ENCODE data around the gene GRIN3A.

The GRIN3A gene

GRCh38 chr9:101540069-101540468 is 198.4 kb downstream of the GRIN3A start:
- no peak for TF ChIP-seq EZH2phosphoT487 (conservative IDR thresholded peaks at IDR 0.05; ENCODE audit: low read length)
- TF ChIP-seq CTCF (IDR thresholded peaks at IDR 0.05; ENCODE audit: insufficient read depth, low read length, poor library complexity, severe bottlenecking): no peak
- Histone ChIP-seq H3K27ac (ENCODE audit: low read depth, low read length) (no peak overlapping the region), H3K9ac (ENCODE audit: low read length) (no peak overlapping the region), H3K36me3 (ENCODE audit: low read length) (peaks cover 32% of the 10 kb centered on the region; the same call in 1 of the 2 replicates), H3K4me3 (ENCODE audit: insufficient read depth, low read length, poor library complexity, severe bottlenecking) (no peak overlapping the region), H3K79me2 (ENCODE audit: insufficient read depth, low read length) (peaks cover 40% of the 10 kb centered on the region), H3K4me2 (ENCODE audit: low read depth, low read length, poor library complexity, severe bottlenecking) (no peak overlapping the region), H4K20me1 (ENCODE audit: low read depth, low read length) (peaks cover 16% of the 10 kb centered on the region), H2AFZ (ENCODE audit: low read depth, low read length, severe bottlenecking) (no peak overlapping the region), H3F3A (ENCODE audit: insufficient read depth) (no peaks in the 10 kb centered on the region), H3K27me3 (ENCODE audit: low read length) (no peaks in the 10 kb centered on the region), H3K9me3 (ENCODE audit: insufficient read depth, low read length) (no peaks in the 10 kb centered on the region), H3K9me2 (replicated peaks; ENCODE audit: insufficient read depth, low read length) (no peaks in the 10 kb centered on the region)

GRCh38 chr9:101536938-101537337 is 201.5 kb downstream of the GRIN3A start:
- Histone ChIP-seq H4K20me1 (ENCODE audit: low read depth, low read length) (peaks cover 15% of the 10 kb centered on the region), H2AFZ (ENCODE audit: low read depth, low read length, severe bottlenecking) (no peak overlapping the region), H3K27ac (ENCODE audit: low read depth, low read length) (no peak overlapping the region), H3F3A (ENCODE audit: insufficient read depth) (no peaks in the 10 kb centered on the region), H3K9me2 (replicated peaks; ENCODE audit: insufficient read depth, low read length) (no peaks in the 10 kb centered on the region), H3K4me2 (ENCODE audit: low read depth, low read length, poor library complexity, severe bottlenecking) (no peak overlapping the region), H3K9ac (ENCODE audit: low read length) (no peak overlapping the region), H3K36me3 (ENCODE audit: low read length) (peaks cover 24% of the 10 kb centered on the region; the same call in 1 of the 2 replicates), H3K4me3 (ENCODE audit: insufficient read depth, low read length, poor library complexity, severe bottlenecking) (no peak overlapping the region), H3K79me2 (ENCODE audit: insufficient read depth, low read length) (peaks cover 52% of the 10 kb centered on the region), H3K27me3 (ENCODE audit: low read length) (no peaks in the 10 kb centered on the region), H3K9me3 (ENCODE audit: insufficient read depth, low read length) (no peaks in the 10 kb centered on the region)
- TF ChIP-seq EZH2phosphoT487 (conservative IDR thresholded peaks at IDR 0.05; ENCODE audit: low read length) (no peak), CTCF (IDR thresholded peaks at IDR 0.05; ENCODE audit: insufficient read depth, low read length, poor library complexity, severe bottlenecking) (no peak)

- peaks cover 52% of the 10 kb centered on the region for H3K79me2 ChIP-seq (ENCODE audit: insufficient read depth, low read length)
- no peaks in the 10 kb centered on the region for H3F3A ChIP-seq (ENCODE audit: insufficient read depth)
- H3K36me3 ChIP-seq (ENCODE audit: low read length): peaks cover 20% of the 10 kb centered on the region; the same call in 1 of the 2 replicates
- H3K4me3 ChIP-seq (ENCODE audit: insufficient read depth, low read length, poor library complexity, severe bottlenecking): no peak overlapping the region
- no peaks in the 10 kb centered on the region for H3K9me3 ChIP-seq (ENCODE audit: insufficient read depth, low read length)
- H4K20me1 ChIP-seq (ENCODE audit: low read depth, low read length): peaks cover 12% of the 10 kb centered on the region
- TF ChIP-seq EZH2phosphoT487 (conservative IDR thresholded peaks at IDR 0.05; ENCODE audit: low read length): no peak
- no peak for TF ChIP-seq CTCF (IDR thresholded peaks at IDR 0.05; ENCODE audit: insufficient read depth, low read length, poor library complexity, severe bottlenecking)
- H3K27ac ChIP-seq (ENCODE audit: low read depth, low read length): no peak overlapping the region
- H3K9me2 ChIP-seq (replicated peaks; ENCODE audit: insufficient read depth, low read length): no peaks in the 10 kb centered on the region
- H2AFZ ChIP-seq (ENCODE audit: low read depth, low read length, severe bottlenecking): no peak overlapping the region
- no peaks in the 10 kb centered on the region for H3K27me3 ChIP-seq (ENCODE audit: low read length)
- H3K9ac ChIP-seq (ENCODE audit: low read length): no peak overlapping the region
- no peak overlapping the region for H3K4me2 ChIP-seq (ENCODE audit: low read depth, low read length, poor library complexity, severe bottlenecking)
These were observed 202.1 kb downstream of the GRIN3A start for GRCh38 chr9:101536351-101536750.
